Motor neuron (in vitro differentiated cells): Measurements from ENCODE around the gene ARFGAP3. TPM values are rescaled to one million over a fixed set of nuclear protein-coding genes. Genes with fewer than 3 reads are reported as not detected.

Source experiments
- ATAC-seq, 8 experiments: fragments of 200-7000 bp; cut with Tn5 transposase; replicated peaks in 6 of 8; 2 replicates each; pipeline ENCODE4 v1.8.0; 2021; ENCODE audit warnings: mild to moderate bottlenecking in 8 of 8, moderate library complexity in 8 of 8
- H3K27ac ChIP-seq, 2 donors: fragments of 250-450 bp; sonication (Bioruptor Pico); 2 replicates each; pipeline ENCODE4 v1.9.0; 2021; ENCODE audit warnings: antibody characterized with exemption in 2 of 2, mild to moderate bottlenecking in 2 of 2, moderate library complexity in 1 of 2
- H3K4me1 ChIP-seq, 2 donors: fragments of 250-450 bp; sonication (Bioruptor Pico); replicated peaks in 1 of 2; 2 replicates each; pipeline ENCODE4 v1.6.1; 2021; ENCODE audit warnings: antibody characterized with exemption in 2 of 2, mild to moderate bottlenecking in 2 of 2, moderate library complexity in 1 of 2
- H3K4me3 ChIP-seq, 5 donors: fragments of 250-450 bp; sonication (Bioruptor Pico); 2 replicates each; pipeline ENCODE4 v1.9.0; 2021; ENCODE audit warnings: antibody characterized with exemption in 5 of 5, mild to moderate bottlenecking in 5 of 5, moderate library complexity in 4 of 5
- WGBS, 10 experiments: fragments of 450-650 bp; shearing (Covaris generic); methylation state at CpG; one replicate each; pipeline ENCODE4 v1.0.0; 2022; 5-methylcytosine and 5-hydroxymethylcytosine counted together
- in situ Hi-C, 9 experiments: fragments of 400-800 bp; cut with MboI; loops; one replicate each; pipeline ENCODE4 v1.15.0; 2021; ENCODE audit warnings: low sequenced_read_pairs in 9 of 9, low pct_unique_long_range_greater_than_20kb in 2 of 9; ENCODE audit not compliant: unreplicated experiment in 9 of 9
- total RNA-seq, 8 experiments: library from RNA; unstranded; fragments of 300-600 nt; gene quantifications; 2 replicates each; pipeline versions ENCODE4 v1.2.3 to v1.2.4, GENCODE V29; 2022

The ARFGAP3 gene, protein sequence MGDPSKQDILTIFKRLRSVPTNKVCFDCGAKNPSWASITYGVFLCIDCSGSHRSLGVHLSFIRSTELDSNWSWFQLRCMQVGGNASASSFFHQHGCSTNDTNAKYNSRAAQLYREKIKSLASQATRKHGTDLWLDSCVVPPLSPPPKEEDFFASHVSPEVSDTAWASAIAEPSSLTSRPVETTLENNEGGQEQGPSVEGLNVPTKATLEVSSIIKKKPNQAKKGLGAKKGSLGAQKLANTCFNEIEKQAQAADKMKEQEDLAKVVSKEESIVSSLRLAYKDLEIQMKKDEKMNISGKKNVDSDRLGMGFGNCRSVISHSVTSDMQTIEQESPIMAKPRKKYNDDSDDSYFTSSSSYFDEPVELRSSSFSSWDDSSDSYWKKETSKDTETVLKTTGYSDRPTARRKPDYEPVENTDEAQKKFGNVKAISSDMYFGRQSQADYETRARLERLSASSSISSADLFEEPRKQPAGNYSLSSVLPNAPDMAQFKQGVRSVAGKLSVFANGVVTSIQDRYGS
- 10 to 100 TPM; 22.3 to 64.2 (median 39.2) TPM for total RNA-seq

DNA sequence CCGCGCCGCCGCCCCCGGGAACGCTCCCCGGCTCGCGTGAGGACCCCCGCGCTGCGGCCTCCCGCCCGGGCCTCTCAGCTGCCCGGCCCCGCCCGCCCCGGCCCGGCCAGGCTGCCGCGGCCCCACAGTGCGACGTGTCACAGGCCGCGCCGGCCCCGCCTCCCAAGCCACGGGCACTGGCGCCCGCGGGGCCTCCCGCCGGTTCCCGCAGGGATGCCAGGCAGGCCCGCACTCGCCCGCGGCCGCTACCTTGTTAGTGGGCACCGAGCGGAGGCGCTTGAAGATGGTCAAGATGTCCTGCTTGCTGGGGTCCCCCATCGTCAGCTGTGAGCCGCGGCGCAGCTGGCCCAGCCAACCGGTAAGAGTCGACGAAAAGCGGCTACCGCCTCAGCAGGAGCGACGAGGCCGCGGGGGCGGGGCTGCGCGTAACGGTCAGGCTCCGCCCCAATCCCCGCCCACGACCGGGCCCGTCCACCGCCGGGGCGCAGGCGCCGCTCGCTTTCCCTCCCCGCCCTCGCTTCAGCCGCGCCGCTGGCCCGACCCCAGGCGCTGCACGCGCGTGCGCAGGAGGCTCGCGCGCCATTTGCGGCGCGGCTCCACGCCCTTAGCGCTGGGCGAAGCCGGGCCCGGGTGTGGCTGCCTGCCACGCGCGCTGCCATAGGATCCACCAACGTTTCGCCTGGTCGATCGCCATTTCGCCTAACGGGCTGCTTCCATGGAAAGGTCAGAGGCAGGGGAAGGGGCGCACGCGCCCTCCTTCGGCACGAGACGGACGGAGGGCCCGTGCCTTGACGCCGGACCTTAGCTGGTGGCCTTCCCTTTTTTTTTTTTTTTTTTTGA lies at the start of gene ARFGAP3:
Gene ARFGAP3 (minus strand): TSS at position 409 of the 840 bp plus-strand sequence. CDS start 91 bp downstream, at position 318.
- in situ Hi-C loops, result no loop called here
- ATAC-seq, result peak; percentile 84 to 94 (median 87)
- Histone ChIP-seq H3K27ac (peak within 1 kb of the TSS; percentile 96 to 98), H3K4me1 (peaks cover 15% of the 10 kb centered on the region in 2 donors), H3K4me3 (peak within 1 kb of the TSS; percentile 67 to 73 (median 70))
- 1% methylated on average over 17 of the region's 111 CpGs; no CpG with 5 or more reads in 9 of the 10 experiments for WGBS, 10 experiments

DNA sequence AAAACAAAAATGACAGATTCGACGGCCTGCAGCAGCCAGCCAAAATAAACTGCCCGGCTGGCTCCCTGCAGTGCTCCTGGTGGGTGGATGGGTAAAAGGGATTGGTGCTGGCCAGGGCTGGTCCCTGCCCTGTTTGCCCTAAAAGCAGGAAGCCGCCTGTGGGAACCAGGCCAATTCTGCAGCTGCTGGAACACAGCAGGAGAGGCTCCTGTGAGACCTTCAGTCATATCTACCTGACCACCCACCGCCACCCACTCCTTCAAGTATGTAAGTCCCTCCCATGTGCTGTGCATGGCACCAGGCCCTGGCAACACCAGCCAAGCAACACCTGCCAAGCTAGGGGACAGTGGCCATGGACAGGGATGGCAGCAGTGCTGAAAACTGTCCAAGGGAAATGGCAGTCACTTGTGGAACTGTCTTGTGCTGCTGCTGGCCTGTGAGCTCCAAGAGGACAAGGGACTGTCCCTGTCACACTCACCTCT lies 48.7 kb upstream of the ARFGAP3 start:
- Histone ChIP-seq H3K4me3 (no peak overlapping the region), H3K27ac (no peak overlapping the region), H3K4me1 (peaks cover 0 to 3% of the 10 kb centered on the region in 2 donors)
- in situ Hi-C loops, result no loop called here
- 20 to 100% (median 96%) methylated on average over 1 to 2 of the region's 5 CpGs; no CpG with 5 or more reads in 6 of the 10 experiments for WGBS, 10 experiments
- peak in 1 of 8 experiments; percentile 7 for ATAC-seq

DNA sequence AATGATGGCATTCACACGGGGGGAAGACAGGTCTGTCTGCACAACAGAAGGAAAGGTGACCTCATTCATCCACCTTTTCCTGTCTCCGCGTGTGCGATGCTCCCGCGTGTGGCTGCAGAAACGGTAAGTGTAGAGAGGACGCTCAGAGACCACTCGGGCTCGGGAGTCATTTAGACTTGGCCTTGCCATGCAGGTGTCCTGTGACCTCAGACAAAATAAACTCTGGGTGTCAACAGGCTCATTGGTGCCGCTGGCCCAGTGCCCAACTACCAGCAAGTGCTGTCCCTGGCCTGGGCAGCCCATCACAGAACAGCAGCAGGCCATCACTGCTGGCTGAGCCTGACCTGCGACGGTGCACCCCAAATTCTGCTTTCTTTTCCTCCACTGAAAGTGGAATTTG lies 48.1 kb upstream of the ARFGAP3 start:
- peak in 1 of 8 experiments; percentile 23 for ATAC-seq
- in situ Hi-C loops, result no loop called here
- WGBS, 10 experiments, result 20 to 98% (median 78%) methylated on average over 1 to 9 of the region's 13 CpGs; no CpG with 5 or more reads in 2 of the 10 experiments
- H3K4me3 ChIP-seq, result no peak overlapping the region
- no peak overlapping the region for H3K27ac ChIP-seq
- H3K4me1 ChIP-seq, result peaks cover 0 to 3% of the 10 kb centered on the region in 2 donors

DNA sequence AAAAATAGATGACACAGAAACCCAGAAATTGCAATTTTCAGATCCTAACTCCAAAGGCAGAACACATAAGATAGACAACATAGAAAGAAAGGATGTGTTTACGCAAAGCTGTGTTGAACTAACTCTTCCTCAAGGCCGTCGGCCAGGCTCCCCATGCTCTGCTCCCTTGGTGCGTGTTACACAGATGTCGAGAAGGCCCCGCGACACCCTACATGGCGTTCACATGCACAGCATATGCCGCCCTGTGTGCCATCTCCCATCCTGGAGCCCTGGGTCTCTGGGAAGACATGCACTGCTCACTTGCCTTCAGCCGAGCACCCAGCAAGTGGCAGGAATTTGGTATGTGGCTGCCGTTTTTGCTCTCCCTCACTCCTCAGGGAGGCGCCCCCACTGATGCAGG lies 47.0 kb upstream of the ARFGAP3 start:
- no peak for ATAC-seq
- Histone ChIP-seq H3K27ac (no peak overlapping the region), H3K4me1 (no peaks in the 10 kb centered on the region), H3K4me3 (no peak overlapping the region)
- in situ Hi-C loops, result no loop called here
- 70 to 96% (median 92%) methylated on average over 3 to 9 of the region's 12 CpGs; no CpG with 5 or more reads in 2 of the 10 experiments for WGBS, 10 experiments

DNA sequence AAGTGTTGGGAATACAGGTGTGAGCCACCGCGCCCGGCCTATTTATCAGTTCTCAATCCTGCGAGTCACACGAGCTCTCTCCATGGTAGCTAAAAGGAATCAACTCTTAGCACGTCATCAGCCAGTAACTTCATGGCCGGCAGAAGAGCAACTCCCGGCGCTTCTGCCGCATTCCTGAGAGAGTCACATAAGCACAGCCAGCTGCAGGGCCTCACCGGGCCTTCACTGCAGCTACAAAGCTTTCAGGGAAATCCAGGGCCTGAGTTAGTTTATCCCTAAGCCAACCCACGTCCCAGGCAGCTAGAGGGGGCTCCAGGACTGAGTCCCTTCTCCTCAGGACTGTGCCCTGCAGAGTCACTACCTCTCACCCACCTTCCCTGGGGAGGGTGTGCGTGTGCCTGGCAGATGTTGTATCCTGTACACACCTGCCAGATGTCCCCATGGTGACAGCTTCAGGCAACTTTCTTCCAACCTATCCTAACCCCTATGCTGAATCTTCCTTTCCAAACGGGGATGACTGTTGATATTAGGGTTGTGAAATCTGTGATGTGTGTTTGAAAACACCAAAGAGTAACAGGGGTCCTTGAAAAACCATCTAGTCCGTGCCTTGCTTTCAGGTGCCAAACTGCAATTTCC lies 45.9 kb upstream of the ARFGAP3 start:
- in situ Hi-C loops, result no loop called here
- 67 to 100% (median 80%) methylated on average over 1 to 7 of the region's 15 CpGs; no CpG with 5 or more reads in 5 of the 10 experiments for WGBS, 10 experiments
- H3K4me1 ChIP-seq, result no peaks in the 10 kb centered on the region
- H3K4me3 ChIP-seq, result no peak overlapping the region
- ATAC-seq, result peak in 3 of 8 experiments; percentile 13 to 47 (median 29)
- no peak overlapping the region for H3K27ac ChIP-seq

DNA sequence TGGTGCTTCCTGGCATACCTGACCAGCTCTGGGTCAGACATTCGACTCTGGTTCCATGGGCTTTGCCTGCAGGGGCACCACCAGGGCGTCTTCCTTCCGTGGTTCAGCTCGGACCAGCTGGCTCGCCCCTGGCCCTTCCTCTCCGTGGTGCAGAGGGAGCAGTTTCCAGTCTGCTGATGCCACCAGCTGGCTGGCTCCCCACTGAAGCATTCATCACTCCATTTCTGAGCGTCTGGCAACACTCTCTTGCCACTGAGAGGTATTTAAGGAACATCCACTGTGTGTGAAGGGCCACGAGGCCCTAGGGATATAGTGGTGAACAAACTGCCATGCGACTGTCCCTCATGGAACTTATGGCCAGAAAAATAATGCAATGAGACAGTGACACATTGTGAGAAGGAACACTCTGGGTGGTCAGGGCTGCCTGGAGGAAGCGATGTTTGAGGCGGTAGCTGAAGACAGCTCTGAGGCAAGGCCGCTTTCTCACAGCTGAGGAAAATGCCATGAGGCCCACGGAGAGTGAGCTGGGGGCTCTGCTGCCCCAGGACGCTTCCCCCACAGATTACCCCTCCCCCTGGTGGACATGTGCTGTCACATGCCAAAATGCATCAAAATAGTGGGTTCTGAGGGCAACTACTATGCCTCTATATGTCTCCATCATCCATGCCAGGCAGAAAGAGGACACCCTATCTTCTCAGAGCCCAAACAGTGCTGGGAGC lies 44.9 kb upstream of the ARFGAP3 start:
- in situ Hi-C loops, result no loop called here
- WGBS, 10 experiments, result 40 to 100% (median 71%) methylated on average over 1 to 5 of the region's 14 CpGs; no CpG with 5 or more reads in 4 of the 10 experiments
- Histone ChIP-seq H3K4me3 (no peak overlapping the region), H3K27ac (no peak overlapping the region), H3K4me1 (no peaks in the 10 kb centered on the region)
- no peak for ATAC-seq

DNA sequence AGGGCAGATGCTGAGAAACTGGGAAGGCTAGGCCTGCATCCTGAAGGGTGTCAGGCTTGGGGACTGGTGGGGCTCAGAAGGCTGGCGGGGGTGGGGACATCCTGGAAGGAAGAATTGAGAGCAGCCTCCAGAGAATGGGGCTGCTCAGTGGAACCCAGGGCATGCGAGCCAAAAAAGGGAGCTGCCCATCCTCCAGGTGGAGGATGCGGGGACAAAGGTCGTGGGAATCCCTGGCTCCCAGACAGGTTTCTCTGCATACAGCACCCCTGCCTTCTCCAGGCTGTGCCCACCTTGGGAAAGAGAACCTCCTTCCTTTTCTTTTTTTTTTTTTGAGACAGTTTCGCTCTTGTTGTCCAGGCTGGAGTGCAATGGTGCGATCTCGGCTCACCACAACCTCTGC lies 40.9 kb upstream of the ARFGAP3 start:
- in situ Hi-C loops, result no loop called here
- no peak overlapping the region for H3K4me3 ChIP-seq
- no peak for ATAC-seq
- 100% methylated on average over 1 to 3 of the region's 7 CpGs; no CpG with 5 or more reads in 5 of the 10 experiments for WGBS, 10 experiments
- H3K27ac ChIP-seq, result no peak overlapping the region
- peaks cover 8 to 9% of the 10 kb centered on the region in 2 donors for H3K4me1 ChIP-seq

DNA sequence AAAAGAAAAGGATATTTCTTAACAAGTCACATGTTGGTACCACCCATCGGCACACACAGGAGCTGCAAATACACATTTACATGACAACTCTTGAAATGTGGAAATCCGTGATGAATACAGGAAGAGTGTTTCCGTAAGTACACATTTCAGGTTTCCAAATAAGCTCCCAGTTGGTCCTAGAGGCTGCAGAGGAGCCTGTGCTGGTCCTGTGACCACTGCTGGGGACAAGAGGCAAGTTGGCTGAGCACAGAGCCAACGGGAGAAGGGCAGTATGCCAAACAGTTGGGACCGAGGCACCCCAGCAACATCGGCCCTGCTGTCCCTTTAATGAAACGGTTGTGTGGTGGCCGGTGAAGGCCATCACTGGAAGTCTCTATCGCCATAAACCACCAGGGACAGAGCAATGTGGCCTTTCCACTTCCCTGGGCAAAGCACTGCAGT lies 38.5 kb upstream of the ARFGAP3 start:
- Histone ChIP-seq H3K4me3 (no peak overlapping the region), H3K4me1 (peaks cover 8 to 9% of the 10 kb centered on the region in 2 donors), H3K27ac (no peak overlapping the region)
- WGBS, 10 experiments, result 33 to 80% (median 62%) methylated on average over 1 to 8 of the region's 9 CpGs; no CpG with 5 or more reads in 1 of the 10 experiments
- in situ Hi-C loops, result no loop called here
- ATAC-seq, result peak in 6 of 8 experiments; percentile 23 to 50 (median 36)

DNA sequence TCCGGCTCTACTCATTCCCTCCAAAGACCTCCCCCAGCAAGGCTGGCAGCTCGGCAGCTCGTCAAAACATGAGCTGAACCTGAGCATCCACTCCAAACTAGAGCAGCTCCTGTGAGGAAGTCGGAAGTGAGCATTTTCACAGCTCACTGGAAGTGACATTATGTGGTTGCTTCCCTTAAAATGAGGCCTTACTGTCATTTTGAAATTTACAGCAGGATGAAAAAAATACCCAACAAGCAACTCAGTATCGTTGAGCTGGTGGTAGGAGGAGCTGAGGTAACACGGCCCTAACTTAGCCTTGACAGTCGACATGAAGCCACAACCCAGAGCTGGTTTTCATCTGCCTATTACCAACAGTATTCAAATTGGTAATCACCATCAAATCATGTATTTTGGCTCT lies 38.0 kb upstream of the ARFGAP3 start:
- peak in 6 of 8 experiments; percentile 44 to 89 (median 82) for ATAC-seq
- WGBS, 10 experiments, result 8 to 86% (median 45%) methylated on average over 1 to 7 of the region's 7 CpGs; no CpG with 5 or more reads in 2 of the 10 experiments
- peak overlapping the region in 1 of 2 donors; percentile 20 for H3K27ac ChIP-seq
- in situ Hi-C loops, result no loop called here
- no peak overlapping the region for H3K4me3 ChIP-seq
- H3K4me1 ChIP-seq, result peaks cover 8 to 9% of the 10 kb centered on the region in 2 donors

DNA sequence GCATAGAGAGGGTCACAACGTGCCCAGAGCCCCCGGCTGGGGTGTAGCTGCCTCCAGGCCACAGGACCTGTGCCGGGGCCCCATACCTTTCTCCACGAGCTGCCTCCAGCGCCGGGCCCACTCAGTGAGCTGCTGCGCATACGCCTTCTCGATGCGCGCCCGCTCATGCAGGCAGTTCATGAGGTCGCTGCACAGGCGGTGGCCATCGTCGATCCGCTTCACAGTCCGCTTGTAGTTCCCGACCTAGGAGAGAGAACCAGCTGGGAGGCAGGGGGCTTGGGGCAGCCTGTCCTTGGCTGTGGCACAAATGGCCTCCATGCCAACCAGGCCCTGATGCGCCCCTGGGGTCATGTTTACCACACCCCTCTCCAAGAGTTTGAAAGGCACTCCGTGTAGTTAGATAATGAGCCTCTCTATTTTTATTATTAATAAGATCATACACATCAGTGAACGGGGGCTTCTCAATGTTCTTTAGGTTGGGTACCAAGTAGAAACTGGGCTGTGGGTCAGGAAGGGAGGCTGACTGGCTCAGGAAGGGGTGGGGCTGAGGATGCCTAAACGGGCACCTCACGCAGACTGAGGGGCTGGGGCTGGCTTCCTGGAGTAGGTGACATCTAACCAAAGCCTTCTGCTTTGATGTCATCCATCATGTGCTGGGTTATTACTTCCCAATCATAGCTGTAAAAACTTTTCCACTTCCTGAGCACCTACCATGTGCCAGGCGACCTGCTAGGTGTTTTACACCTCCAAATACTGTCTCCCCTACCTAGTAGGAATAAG lies 36.5 kb upstream of the ARFGAP3 start:
- in situ Hi-C loops, result no loop called here
- WGBS, 10 experiments, result 50 to 100% (median 94%) methylated on average over 1 to 13 of the region's 25 CpGs; no CpG with 5 or more reads in 4 of the 10 experiments
- ATAC-seq, result no peak
- Histone ChIP-seq H3K27ac (no peak overlapping the region), H3K4me3 (no peak overlapping the region), H3K4me1 (peaks cover 9 to 10% of the 10 kb centered on the region in 2 donors)

DNA sequence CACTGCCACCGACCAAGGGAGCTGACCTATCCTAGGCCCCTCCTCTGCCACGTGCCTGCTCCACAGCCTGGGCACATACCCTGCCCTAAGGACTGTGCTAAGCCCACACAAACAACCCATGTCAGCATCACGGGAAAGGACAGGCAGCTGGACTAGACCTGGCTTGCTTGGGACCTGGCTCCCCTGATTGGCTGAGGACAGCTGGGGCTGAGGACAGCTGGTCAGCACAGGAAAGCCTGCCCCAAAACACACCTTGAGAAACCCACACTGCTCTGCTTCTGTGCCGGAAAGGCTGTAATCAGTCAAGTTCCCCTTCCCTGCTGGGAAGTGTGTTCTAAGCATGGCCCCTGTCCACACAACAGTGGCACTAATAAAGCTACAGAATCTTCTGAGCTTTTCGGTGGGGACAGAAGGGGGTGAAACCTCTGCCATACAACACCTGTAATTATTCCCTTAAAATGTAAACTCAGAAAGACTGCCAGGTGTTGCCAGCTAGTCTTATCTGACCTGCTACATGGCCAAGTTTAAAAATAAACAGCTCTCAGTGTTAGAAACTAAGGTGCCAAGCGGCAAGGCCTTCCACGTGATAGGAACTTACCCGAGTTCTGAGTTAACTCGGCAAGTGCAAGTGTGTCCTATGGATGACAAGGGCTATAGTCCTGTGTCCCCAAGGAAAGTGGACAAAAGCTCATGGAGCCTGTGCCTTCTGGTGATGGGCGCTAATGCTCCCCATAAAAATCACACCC lies 35.7 kb upstream of the ARFGAP3 start:
- peaks cover 9 to 10% of the 10 kb centered on the region in 2 donors for H3K4me1 ChIP-seq
- 78 to 100% (median 93%) methylated on average over 2 to 6 of the region's 10 CpGs; no CpG with 5 or more reads in 1 of the 10 experiments for WGBS, 10 experiments
- no peak overlapping the region for H3K4me3 ChIP-seq
- no peak overlapping the region for H3K27ac ChIP-seq
- ATAC-seq, result no peak
- in situ Hi-C loops, result no loop called here
